ENCODE data around the gene SYNDIG1. TPM values are rescaled to one million over a fixed set of nuclear protein-coding genes. Genes with fewer than 3 reads are reported as not detected.

The SYNDIG1 gene
- total RNA-seq, 1 donor from 2014 or later, result 2.6 TPM

- Histone ChIP-seq H3K4me1 (ENCODE audit: control insufficient read depth in 3 of 3, insufficient read depth in 3 of 3, low read length in 3 of 3) (no peaks in the 10 kb centered on the region), H3K9me3 (ENCODE audit: control insufficient read depth in 3 of 3, low read length in 3 of 3) (no peaks in the 10 kb centered on the region), H3K36me3 (ENCODE audit: control insufficient read depth in 3 of 3, insufficient read depth in 3 of 3, low read length in 3 of 3) (no peaks in the 10 kb centered on the region), H3K9ac (ENCODE audit: low read depth in 1 of 3, low read length in 3 of 3) (no peak overlapping the region), H3K27me3 (ENCODE audit: control insufficient read depth in 3 of 3, insufficient read depth in 3 of 3, low read length in 3 of 3) (peaks cover 0 to 7% (median 5%) of the 10 kb centered on the region in 3 donors), H3K4me3 (ENCODE audit: low read length in 3 of 3) (no peak overlapping the region), H3K27ac (ENCODE audit: low read depth, low read length) (no peak overlapping the region)
Observed at GRCh38 chr20:24646321-24646720, 176.9 kb downstream of the SYNDIG1 start.

GRCh38 chr20:24647713-24648112, 178.3 kb downstream of the SYNDIG1 start:
- no peaks in the 10 kb centered on the region for H3K4me1 ChIP-seq (ENCODE audit: control insufficient read depth in 3 of 3, insufficient read depth in 3 of 3, low read length in 3 of 3)
- H3K9ac ChIP-seq (ENCODE audit: low read depth in 1 of 3, low read length in 3 of 3), result no peak overlapping the region
- no peak overlapping the region for H3K27ac ChIP-seq (ENCODE audit: low read depth, low read length)

GRCh38 chr20:24648481-24648880, 179.1 kb downstream of the SYNDIG1 start:
- H3K27me3 ChIP-seq (ENCODE audit: control insufficient read depth in 3 of 3, insufficient read depth in 3 of 3, low read length in 3 of 3), result peaks cover 9 to 13% (median 12%) of the 10 kb centered on the region in 3 donors
- no peaks in the 10 kb centered on the region for H3K4me1 ChIP-seq (ENCODE audit: control insufficient read depth in 3 of 3, insufficient read depth in 3 of 3, low read length in 3 of 3)
- no peaks in the 10 kb centered on the region for H3K36me3 ChIP-seq (ENCODE audit: control insufficient read depth in 3 of 3, insufficient read depth in 3 of 3, low read length in 3 of 3)
- H3K4me3 ChIP-seq (ENCODE audit: low read length in 3 of 3), result no peak overlapping the region
- H3K9me3 ChIP-seq (ENCODE audit: control insufficient read depth in 3 of 3, low read length in 3 of 3), result no peaks in the 10 kb centered on the region
- H3K27ac ChIP-seq (ENCODE audit: low read depth, low read length), result no peak overlapping the region
- no peak overlapping the region for H3K9ac ChIP-seq (ENCODE audit: low read depth in 1 of 3, low read length in 3 of 3)

More at GRCh38 chr20:24647713-24648112, 178.3 kb downstream of the SYNDIG1 start:
- Histone ChIP-seq H3K27me3 (ENCODE audit: control insufficient read depth in 3 of 3, insufficient read depth in 3 of 3, low read length in 3 of 3) (peaks cover 6 to 10% (median 9%) of the 10 kb centered on the region in 3 donors), H3K9me3 (ENCODE audit: control insufficient read depth in 3 of 3, low read length in 3 of 3) (no peaks in the 10 kb centered on the region), H3K36me3 (ENCODE audit: control insufficient read depth in 3 of 3, insufficient read depth in 3 of 3, low read length in 3 of 3) (no peaks in the 10 kb centered on the region), H3K4me3 (ENCODE audit: low read length in 3 of 3) (no peak overlapping the region)

- Histone ChIP-seq H3K9me3 (ENCODE audit: control insufficient read depth in 3 of 3, low read length in 3 of 3) (no peaks in the 10 kb centered on the region), H3K4me1 (ENCODE audit: control insufficient read depth in 3 of 3, insufficient read depth in 3 of 3, low read length in 3 of 3) (no peaks in the 10 kb centered on the region), H3K4me3 (ENCODE audit: low read length in 3 of 3) (no peak overlapping the region), H3K36me3 (ENCODE audit: control insufficient read depth in 3 of 3, insufficient read depth in 3 of 3, low read length in 3 of 3) (no peaks in the 10 kb centered on the region), H3K27me3 (ENCODE audit: control insufficient read depth in 3 of 3, insufficient read depth in 3 of 3, low read length in 3 of 3) (peaks cover 9 to 13% (median 12%) of the 10 kb centered on the region in 3 donors), H3K27ac (ENCODE audit: low read depth, low read length) (no peak overlapping the region), H3K9ac (ENCODE audit: low read depth in 1 of 3, low read length in 3 of 3) (no peak overlapping the region)
Observed at GRCh38 chr20:24648919-24649318, 179.5 kb downstream of the SYNDIG1 start.

- Histone ChIP-seq H3K36me3 (ENCODE audit: control insufficient read depth in 3 of 3, insufficient read depth in 3 of 3, low read length in 3 of 3) (no peaks in the 10 kb centered on the region), H3K9ac (ENCODE audit: low read depth in 1 of 3, low read length in 3 of 3) (no peak overlapping the region), H3K27me3 (ENCODE audit: control insufficient read depth in 3 of 3, insufficient read depth in 3 of 3, low read length in 3 of 3) (peaks cover 9 to 13% (median 12%) of the 10 kb centered on the region in 3 donors), H3K4me3 (ENCODE audit: low read length in 3 of 3) (no peak overlapping the region), H3K9me3 (ENCODE audit: control insufficient read depth in 3 of 3, low read length in 3 of 3) (no peaks in the 10 kb centered on the region), H3K27ac (ENCODE audit: low read depth, low read length) (no peak overlapping the region), H3K4me1 (ENCODE audit: control insufficient read depth in 3 of 3, insufficient read depth in 3 of 3, low read length in 3 of 3) (no peaks in the 10 kb centered on the region)
Observed at GRCh38 chr20:24649787-24650490, 180.5 kb downstream of the SYNDIG1 start.

DNA sequence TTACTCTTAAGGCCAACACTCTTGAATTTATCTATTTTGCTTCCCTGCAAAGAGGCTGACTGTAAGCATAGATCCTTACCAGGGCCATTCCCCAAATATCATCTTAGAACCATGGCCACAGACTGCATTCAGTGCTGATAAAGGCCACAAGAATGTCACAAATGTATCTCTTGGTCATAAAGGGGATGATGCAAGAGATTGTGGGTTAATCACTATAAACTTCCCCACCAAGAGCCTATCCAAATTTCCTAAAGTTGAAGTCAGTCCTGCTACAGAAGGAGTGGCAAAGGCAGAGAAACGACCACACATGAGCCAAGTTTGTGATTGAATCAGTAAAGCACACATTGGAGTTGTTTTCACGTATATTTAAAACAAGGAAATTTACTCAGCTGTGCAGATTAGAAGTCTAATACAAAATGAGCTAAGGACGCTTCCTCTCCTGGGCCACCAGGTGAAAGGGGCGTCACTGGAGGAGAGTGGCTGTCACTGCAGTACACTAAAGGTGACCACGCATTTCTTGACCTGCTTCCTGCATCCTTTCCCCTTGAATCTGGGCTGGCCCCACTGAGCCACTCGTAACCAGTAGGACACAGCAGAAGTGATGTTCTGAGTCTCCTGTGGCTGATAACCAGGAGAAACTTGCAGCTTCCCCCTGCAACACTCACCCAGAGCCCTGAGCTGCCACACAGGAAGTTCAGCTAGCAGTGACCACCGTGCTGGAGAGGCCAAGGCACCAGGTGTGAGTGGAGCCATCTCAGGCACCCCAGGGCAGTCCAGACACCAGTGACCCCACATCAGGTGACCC, 181.9 kb downstream of the SYNDIG1 start:
- Histone ChIP-seq H3K27ac (ENCODE audit: low read depth, low read length) (no peak overlapping the region), H3K4me1 (ENCODE audit: control insufficient read depth in 3 of 3, insufficient read depth in 3 of 3, low read length in 3 of 3) (no peaks in the 10 kb centered on the region), H3K9ac (ENCODE audit: low read depth in 1 of 3, low read length in 3 of 3) (no peak overlapping the region), H3K36me3 (ENCODE audit: control insufficient read depth in 3 of 3, insufficient read depth in 3 of 3, low read length in 3 of 3) (no peaks in the 10 kb centered on the region), H3K27me3 (ENCODE audit: control insufficient read depth in 3 of 3, insufficient read depth in 3 of 3, low read length in 3 of 3) (peaks cover 2 to 12% (median 8%) of the 10 kb centered on the region in 3 donors), H3K9me3 (ENCODE audit: control insufficient read depth in 3 of 3, low read length in 3 of 3) (no peaks in the 10 kb centered on the region), H3K4me3 (ENCODE audit: low read length in 3 of 3) (no peak overlapping the region)

- Histone ChIP-seq H3K27me3 (ENCODE audit: control insufficient read depth in 3 of 3, insufficient read depth in 3 of 3, low read length in 3 of 3) (peaks cover 4 to 12% (median 8%) of the 10 kb centered on the region in 3 donors), H3K9me3 (ENCODE audit: control insufficient read depth in 3 of 3, low read length in 3 of 3) (no peaks in the 10 kb centered on the region), H3K36me3 (ENCODE audit: control insufficient read depth in 3 of 3, insufficient read depth in 3 of 3, low read length in 3 of 3) (no peaks in the 10 kb centered on the region), H3K9ac (ENCODE audit: low read depth in 1 of 3, low read length in 3 of 3) (no peak overlapping the region), H3K27ac (ENCODE audit: low read depth, low read length) (no peak overlapping the region), H3K4me1 (ENCODE audit: control insufficient read depth in 3 of 3, insufficient read depth in 3 of 3, low read length in 3 of 3) (no peaks in the 10 kb centered on the region), H3K4me3 (ENCODE audit: low read length in 3 of 3) (no peak overlapping the region)
Observed at GRCh38 chr20:24651976-24652345, 182.5 kb downstream of the SYNDIG1 start.

- no peak overlapping the region for H3K27ac ChIP-seq (ENCODE audit: low read depth, low read length)
- H3K36me3 ChIP-seq (ENCODE audit: control insufficient read depth in 3 of 3, insufficient read depth in 3 of 3, low read length in 3 of 3), result no peaks in the 10 kb centered on the region
- peaks cover 10 to 15% (median 12%) of the 10 kb centered on the region in 3 donors for H3K27me3 ChIP-seq (ENCODE audit: control insufficient read depth in 3 of 3, insufficient read depth in 3 of 3, low read length in 3 of 3)
- no peaks in the 10 kb centered on the region for H3K9me3 ChIP-seq (ENCODE audit: control insufficient read depth in 3 of 3, low read length in 3 of 3)
- no peaks in the 10 kb centered on the region for H3K4me1 ChIP-seq (ENCODE audit: control insufficient read depth in 3 of 3, insufficient read depth in 3 of 3, low read length in 3 of 3)
- no peak overlapping the region for H3K4me3 ChIP-seq (ENCODE audit: low read length in 3 of 3)
- no peak overlapping the region for H3K9ac ChIP-seq (ENCODE audit: low read depth in 1 of 3, low read length in 3 of 3)
Observed at GRCh38 chr20:24653306-24653705, 183.9 kb downstream of the SYNDIG1 start.

GRCh38 chr20:24654425-24654824, 185.0 kb downstream of the SYNDIG1 start:
- peaks cover 12 to 25% (median 15%) of the 10 kb centered on the region in 3 donors for H3K27me3 ChIP-seq (ENCODE audit: control insufficient read depth in 3 of 3, insufficient read depth in 3 of 3, low read length in 3 of 3)

DNA sequence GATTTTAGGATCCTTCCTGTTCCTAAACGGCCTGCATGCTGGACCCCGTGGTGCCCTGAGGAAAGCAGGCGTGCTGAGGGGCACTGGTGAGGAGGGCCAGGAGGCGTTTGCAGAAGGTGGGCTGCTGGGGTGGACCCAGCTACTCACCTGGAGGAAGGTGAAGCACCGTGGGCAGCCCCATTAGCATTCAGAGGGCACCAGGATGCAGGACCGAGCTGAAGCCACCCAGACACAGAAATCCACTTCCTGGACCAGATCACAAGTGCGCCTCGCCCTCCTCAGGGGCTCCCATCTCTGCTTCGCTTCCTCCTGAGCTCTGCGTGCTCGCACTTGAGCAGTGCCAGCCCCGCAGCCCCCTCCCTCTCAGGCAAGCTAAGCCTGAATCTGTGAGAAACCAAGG, 187.0 kb downstream of the SYNDIG1 start:
- Histone ChIP-seq H3K27ac (ENCODE audit: low read depth, low read length) (no peak overlapping the region), H3K9me3 (ENCODE audit: control insufficient read depth in 3 of 3, low read length in 3 of 3) (no peaks in the 10 kb centered on the region), H3K36me3 (ENCODE audit: control insufficient read depth in 3 of 3, insufficient read depth in 3 of 3, low read length in 3 of 3) (no peaks in the 10 kb centered on the region), H3K4me1 (ENCODE audit: control insufficient read depth in 3 of 3, insufficient read depth in 3 of 3, low read length in 3 of 3) (no peaks in the 10 kb centered on the region), H3K4me3 (ENCODE audit: low read length in 3 of 3) (no peak overlapping the region), H3K9ac (ENCODE audit: low read depth in 1 of 3, low read length in 3 of 3) (no peak overlapping the region), H3K27me3 (ENCODE audit: control insufficient read depth in 3 of 3, insufficient read depth in 3 of 3, low read length in 3 of 3) (peaks cover 12 to 32% (median 22%) of the 10 kb centered on the region in 3 donors)

More at GRCh38 chr20:24654425-24654824, 185.0 kb downstream of the SYNDIG1 start:
- Histone ChIP-seq H3K9me3 (ENCODE audit: control insufficient read depth in 3 of 3, low read length in 3 of 3) (no peaks in the 10 kb centered on the region), H3K4me1 (ENCODE audit: control insufficient read depth in 3 of 3, insufficient read depth in 3 of 3, low read length in 3 of 3) (no peaks in the 10 kb centered on the region), H3K9ac (ENCODE audit: low read depth in 1 of 3, low read length in 3 of 3) (no peak overlapping the region), H3K36me3 (ENCODE audit: control insufficient read depth in 3 of 3, insufficient read depth in 3 of 3, low read length in 3 of 3) (no peaks in the 10 kb centered on the region), H3K4me3 (ENCODE audit: low read length in 3 of 3) (no peak overlapping the region), H3K27ac (ENCODE audit: low read depth, low read length) (no peak overlapping the region)

Measured in skeletal muscle tissue (tissue), 4 donors.